Activated CD8-positive, alpha-beta memory T cell treated with anti-CD3 and anti-CD28 coated beads, Interleukin-2, amount 50 U/mL, for 1 hour (primary cell): ENCODE data around the gene TUBA3E.
"Not testable (repeated sequence)": the region's sequence is repeated elsewhere in the genome, so short reads cannot be mapped to it uniquely, and the experiment has no call there.

Source experiments
- DNase-seq: peaks from one replicate; pipeline ENCODE4 v3.0.0-alpha.2; 2020; ENCODE audit errors: extremely low read depth

The TUBA3E gene

GRCh38 chr2:130191319-130191718, 6.9 kb downstream of the TUBA3E start:
- not testable (repeated sequence) for DNase-seq

- DNase-seq, result no peak
Observed at GRCh38 chr2:130190237-130190636, 8.0 kb downstream of the TUBA3E start.

- not testable (repeated sequence) for DNase-seq
Observed at GRCh38 chr2:130188958-130189357, 9.3 kb downstream of the TUBA3E start.

GRCh38 chr2:130187859-130188792, 10.1 kb downstream of the TUBA3E start:
- not testable (repeated sequence) for DNase-seq

GRCh38 chr2:130187268-130187667, 11.0 kb downstream of the TUBA3E start:
- no peak for DNase-seq

- no peak for DNase-seq
Observed at GRCh38 chr2:130186391-130186790, 11.8 kb downstream of the TUBA3E start.

- no peak for DNase-seq
Observed at GRCh38 chr2:130185896-130186295, 12.3 kb downstream of the TUBA3E start.

GRCh38 chr2:130185436-130185835, 12.8 kb downstream of the TUBA3E start:
- DNase-seq, result no peak

- no peak for DNase-seq
Observed at GRCh38 chr2:130183512-130184373, 14.5 kb downstream of the TUBA3E start.

GRCh38 chr2:130182826-130183511, 15.3 kb downstream of the TUBA3E start:
- not testable (repeated sequence) for DNase-seq

GRCh38 chr2:130181880-130182682, 16.2 kb downstream of the TUBA3E start, which contains the start of gene MZT2B:
Gene MZT2B, plus strand, starts transcription at chr2:130182262. Its CDS starts 21 bp downstream, at chr2:130182283.
- DNase-seq, result peak; percentile 53

GRCh38 chr2:130181325-130181879, 16.8 kb downstream of the TUBA3E start, which contains the start of gene SMPD4:
Gene SMPD4, minus strand, starts transcription at chr2:130181602. Its CDS starts 5,010 bp downstream, at chr2:130176592.
- DNase-seq, result peak; percentile 91

GRCh38 chr2:130180404-130181324, 17.6 kb downstream of the TUBA3E start:
- DNase-seq, result not testable (repeated sequence)

GRCh38 chr2:130174866-130175265, 23.4 kb downstream of the TUBA3E start:
- not testable (repeated sequence) for DNase-seq

- DNase-seq, result no peak
Observed at GRCh38 chr2:130169896-130170295, 28.3 kb downstream of the TUBA3E start.

- DNase-seq, result not testable (repeated sequence)
Observed at GRCh38 chr2:130169163-130169562, 29.1 kb downstream of the TUBA3E start.

- not testable (repeated sequence) for DNase-seq
Observed at GRCh38 chr2:130166611-130167010, 31.6 kb downstream of the TUBA3E start.

GRCh38 chr2:130165293-130166016, 32.8 kb downstream of the TUBA3E start:
- no peak for DNase-seq

GRCh38 chr2:130162968-130163367, 35.3 kb downstream of the TUBA3E start:
- DNase-seq, result no peak
